ENCODE results near the gene ARHGAP12.
A peak's percentile ranks its signal among the peaks of the same experiment; 100 is the strongest.
"Not testable (repeated sequence)": the region's sequence is repeated elsewhere in the genome, so short reads cannot be mapped to it uniquely, and the experiment has no call there.

ARHGAP12 gene

GRCh38 chr10:31928549-31929260, at the start of gene ARHGAP12:
Gene ARHGAP12 (minus strand): TSS chr10:31928831. CDS start chr10:31908855, 19,976 bp downstream.
- no peaks in the 10 kb centered on the region for H3K27me3 ChIP-seq (ENCODE audit: low read depth, low read length)
- peaks cover 0 to 5% of the 10 kb centered on the region in 2 donors for H3K36me3 ChIP-seq (ENCODE audit: control insufficient read depth in 1 of 2, insufficient read depth in 2 of 2, low read length in 2 of 2)
- peak within 1 kb of the TSS; percentile 92 to 97 for H3K4me3 ChIP-seq (ENCODE audit: low read depth in 1 of 2, low read length in 2 of 2)
- H3K4me1 ChIP-seq (ENCODE audit: control insufficient read depth in 1 of 2, insufficient read depth in 2 of 2, low read length in 2 of 2), result peaks cover 4 to 19% of the 10 kb centered on the region in 2 donors
- H3K9me3 ChIP-seq (ENCODE audit: control insufficient read depth in 1 of 2, low read length in 2 of 2), result no peaks in the 10 kb centered on the region
- H3K27ac ChIP-seq (ENCODE audit: low read length), result peak within 1 kb of the TSS; percentile 92

GRCh38 chr10:31978156-31978483, 49.5 kb upstream of the ARHGAP12 start:
- Histone ChIP-seq H3K9me3 (ENCODE audit: control insufficient read depth in 1 of 2, low read length in 2 of 2) (no peaks in the 10 kb centered on the region), H3K36me3 (ENCODE audit: control insufficient read depth in 1 of 2, insufficient read depth in 2 of 2, low read length in 2 of 2) (no peaks in the 10 kb centered on the region), H3K27me3 (ENCODE audit: low read depth, low read length) (no peaks in the 10 kb centered on the region), H3K4me1 (ENCODE audit: control insufficient read depth in 1 of 2, insufficient read depth in 2 of 2, low read length in 2 of 2) (no peaks in the 10 kb centered on the region), H3K4me3 (ENCODE audit: low read depth in 1 of 2, low read length in 2 of 2) (no peak overlapping the region), H3K27ac (ENCODE audit: low read length) (no peak overlapping the region)

GRCh38 chr10:31977440-31978155, 49.0 kb upstream of the ARHGAP12 start:
- Histone ChIP-seq H3K4me1 (ENCODE audit: control insufficient read depth in 1 of 2, insufficient read depth in 2 of 2, low read length in 2 of 2) (no peaks in the 10 kb centered on the region), H3K27ac (ENCODE audit: low read length) (peak overlapping the region; percentile 14)

GRCh38 chr10:31975157-31975765, 46.6 kb upstream of the ARHGAP12 start:
- Histone ChIP-seq H3K27me3 (ENCODE audit: low read depth, low read length) (no peaks in the 10 kb centered on the region), H3K27ac (ENCODE audit: low read length) (no peak overlapping the region), H3K4me1 (ENCODE audit: control insufficient read depth in 1 of 2, insufficient read depth in 2 of 2, low read length in 2 of 2) (no peaks in the 10 kb centered on the region), H3K9me3 (ENCODE audit: control insufficient read depth in 1 of 2, low read length in 2 of 2) (no peaks in the 10 kb centered on the region), H3K36me3 (ENCODE audit: control insufficient read depth in 1 of 2, insufficient read depth in 2 of 2, low read length in 2 of 2) (no peaks in the 10 kb centered on the region), H3K4me3 (ENCODE audit: low read depth in 1 of 2, low read length in 2 of 2) (no peak overlapping the region)

More at GRCh38 chr10:31977440-31978155, 49.0 kb upstream of the ARHGAP12 start:
- no peaks in the 10 kb centered on the region for H3K9me3 ChIP-seq (ENCODE audit: control insufficient read depth in 1 of 2, low read length in 2 of 2)
- no peaks in the 10 kb centered on the region for H3K27me3 ChIP-seq (ENCODE audit: low read depth, low read length)
- H3K4me3 ChIP-seq (ENCODE audit: low read depth in 1 of 2, low read length in 2 of 2), result no peak overlapping the region
- no peaks in the 10 kb centered on the region for H3K36me3 ChIP-seq (ENCODE audit: control insufficient read depth in 1 of 2, insufficient read depth in 2 of 2, low read length in 2 of 2)

- H3K4me1 ChIP-seq (ENCODE audit: control insufficient read depth in 1 of 2, insufficient read depth in 2 of 2, low read length in 2 of 2), result no peaks in the 10 kb centered on the region
- no peaks in the 10 kb centered on the region for H3K36me3 ChIP-seq (ENCODE audit: control insufficient read depth in 1 of 2, insufficient read depth in 2 of 2, low read length in 2 of 2)
- H3K27ac ChIP-seq (ENCODE audit: low read length), result no peak overlapping the region
- H3K4me3 ChIP-seq (ENCODE audit: low read depth in 1 of 2, low read length in 2 of 2), result no peak overlapping the region
- no peaks in the 10 kb centered on the region for H3K9me3 ChIP-seq (ENCODE audit: control insufficient read depth in 1 of 2, low read length in 2 of 2)
- no peaks in the 10 kb centered on the region for H3K27me3 ChIP-seq (ENCODE audit: low read depth, low read length)
Measured at GRCh38 chr10:31974434-31975124, 45.9 kb upstream of the ARHGAP12 start.

- H3K4me1 ChIP-seq (ENCODE audit: control insufficient read depth in 1 of 2, insufficient read depth in 2 of 2, low read length in 2 of 2), result no peaks in the 10 kb centered on the region
- no peak overlapping the region for H3K27ac ChIP-seq (ENCODE audit: low read length)
- no peaks in the 10 kb centered on the region for H3K27me3 ChIP-seq (ENCODE audit: low read depth, low read length)
- no peak overlapping the region for H3K4me3 ChIP-seq (ENCODE audit: low read depth in 1 of 2, low read length in 2 of 2)
- no peaks in the 10 kb centered on the region for H3K9me3 ChIP-seq (ENCODE audit: control insufficient read depth in 1 of 2, low read length in 2 of 2)
- no peaks in the 10 kb centered on the region for H3K36me3 ChIP-seq (ENCODE audit: control insufficient read depth in 1 of 2, insufficient read depth in 2 of 2, low read length in 2 of 2)
Measured at GRCh38 chr10:31972519-31973041, 43.9 kb upstream of the ARHGAP12 start.

- not testable (repeated sequence) for H3K36me3 ChIP-seq (ENCODE audit: control insufficient read depth in 1 of 2, insufficient read depth in 2 of 2, low read length in 2 of 2); H3K4me1 ChIP-seq (ENCODE audit: control insufficient read depth in 1 of 2, insufficient read depth in 2 of 2, low read length in 2 of 2); H3K27me3 ChIP-seq (ENCODE audit: low read depth, low read length); H3K4me3 ChIP-seq (ENCODE audit: low read depth in 1 of 2, low read length in 2 of 2); H3K27ac ChIP-seq (ENCODE audit: low read length); H3K9me3 ChIP-seq (ENCODE audit: control insufficient read depth in 1 of 2, low read length in 2 of 2)
Measured at GRCh38 chr10:31969847-31970246, 41.2 kb upstream of the ARHGAP12 start.

GRCh38 chr10:31963589-31963980, 35.0 kb upstream of the ARHGAP12 start:
- Histone ChIP-seq H3K27me3 (ENCODE audit: low read depth, low read length) (no peaks in the 10 kb centered on the region), H3K4me3 (ENCODE audit: low read depth in 1 of 2, low read length in 2 of 2) (no peak overlapping the region), H3K36me3 (ENCODE audit: control insufficient read depth in 1 of 2, insufficient read depth in 2 of 2, low read length in 2 of 2) (no peaks in the 10 kb centered on the region), H3K27ac (ENCODE audit: low read length) (no peak overlapping the region), H3K4me1 (ENCODE audit: control insufficient read depth in 1 of 2, insufficient read depth in 2 of 2, low read length in 2 of 2) (peaks cover 0 to 12% of the 10 kb centered on the region in 2 donors), H3K9me3 (ENCODE audit: control insufficient read depth in 1 of 2, low read length in 2 of 2) (no peaks in the 10 kb centered on the region)

GRCh38 chr10:31962826-31963588, 34.4 kb upstream of the ARHGAP12 start:
- no peak overlapping the region for H3K27ac ChIP-seq (ENCODE audit: low read length)
- H3K27me3 ChIP-seq (ENCODE audit: low read depth, low read length), result no peaks in the 10 kb centered on the region
- no peaks in the 10 kb centered on the region for H3K9me3 ChIP-seq (ENCODE audit: control insufficient read depth in 1 of 2, low read length in 2 of 2)
- no peak overlapping the region for H3K4me3 ChIP-seq (ENCODE audit: low read depth in 1 of 2, low read length in 2 of 2)
- no peaks in the 10 kb centered on the region for H3K36me3 ChIP-seq (ENCODE audit: control insufficient read depth in 1 of 2, insufficient read depth in 2 of 2, low read length in 2 of 2)
- peaks cover 0 to 12% of the 10 kb centered on the region in 2 donors for H3K4me1 ChIP-seq (ENCODE audit: control insufficient read depth in 1 of 2, insufficient read depth in 2 of 2, low read length in 2 of 2)

- peaks cover 0 to 12% of the 10 kb centered on the region in 2 donors for H3K4me1 ChIP-seq (ENCODE audit: control insufficient read depth in 1 of 2, insufficient read depth in 2 of 2, low read length in 2 of 2)
- no peaks in the 10 kb centered on the region for H3K27me3 ChIP-seq (ENCODE audit: low read depth, low read length)
- no peak overlapping the region for H3K4me3 ChIP-seq (ENCODE audit: low read depth in 1 of 2, low read length in 2 of 2)
- no peaks in the 10 kb centered on the region for H3K36me3 ChIP-seq (ENCODE audit: control insufficient read depth in 1 of 2, insufficient read depth in 2 of 2, low read length in 2 of 2)
- no peaks in the 10 kb centered on the region for H3K9me3 ChIP-seq (ENCODE audit: control insufficient read depth in 1 of 2, low read length in 2 of 2)
- no peak overlapping the region for H3K27ac ChIP-seq (ENCODE audit: low read length)
Measured at GRCh38 chr10:31961277-31962074, 32.8 kb upstream of the ARHGAP12 start.

All from muscle layer of duodenum (tissue), 2 donors.